Testis (tissue), 3 donors: ENCODE results near the gene SEMA4D. TPM values are rescaled to one million over a fixed set of nuclear protein-coding genes. Genes with fewer than 3 reads are reported as not detected.

Experiments
- DNase-seq: peaks from one replicate; pipeline ENCODE4 v3.0.0-alpha.2; 2019
- H3K27ac ChIP-seq, 2 donors: fragments of 200-600 bp; sonication (generic); one replicate each; pipeline ENCODE4 v1.5.1; 2019
- H3K27me3 ChIP-seq: fragments of 200-600 bp; sonication (generic); one replicate; pipeline ENCODE4 v1.5.1; 2019
- H3K36me3 ChIP-seq: fragments of 200-600 bp; sonication (generic); one replicate; pipeline ENCODE4 v1.5.1; 2017; ENCODE audit warnings: low read depth; ENCODE audit errors: missing control alignments
- H3K4me1 ChIP-seq: fragments of 200-600 bp; sonication (generic); one replicate; pipeline ENCODE4 v1.5.1; 2019
- H3K4me3 ChIP-seq, 2 donors: fragments of 200-600 bp; sonication (generic); one replicate each; pipeline ENCODE4 v1.5.1; 2017 to 2019
- H3K9me3 ChIP-seq: fragments of 200-600 bp; sonication (generic); one replicate; pipeline ENCODE4 v1.5.1; 2017
- POLR2A ChIP-seq: fragments of 450-650 bp; IDR thresholded peaks from one replicate; pipeline ENCODE4 v1.6.1; 2017; ENCODE audit warnings: antibody characterized with exemption, mild to moderate bottlenecking, moderate library complexity
- WGBS, 2 donors: methylation state at CpG; one replicate each; pipeline ENCODE4 v1.1.5; 2018; 5-methylcytosine and 5-hydroxymethylcytosine counted together
- intact Hi-C: fragments of 100-400 bp; cut with DNase I; formaldehyde crosslinking; loops from one replicate; pipeline ENCODE4 v1.15.1; 2023; ENCODE audit warnings: low total_unique reads
- polyA plus RNA-seq: library from polyadenylated mRNA; stranded (reverse); fragments of 350-450 nt; fragmentation: Illumina TruSeq; extraction: RNeasy Lipid Tissue Mini Kit (QIAGEN cat#74804); gene quantifications from one replicate; pipeline ENCODE4 v1.2.3, GENCODE V29; 2014; ENCODE audit warnings: low read depth, low replicate concordance; ENCODE audit not compliant: insufficient read depth
- total RNA-seq, 2 donors: library from RNA; depleted of rRNA; stranded (reverse); fragments of >200 nt; gene quantifications; one replicate each; pipeline ENCODE4 v1.2.3, GENCODE V29; 2016
- TF ChIP-seq, protein P1 (sequence below), 3 experiments: fragments of 450-650 bp in 2 of 3; fragments of 200-600 bp in 1 of 3; sonication (generic) in 1 of 3; IDR thresholded peaks; one replicate each; pipeline ENCODE4 v1.5.1; 2016 to 2019; ENCODE audit warnings: antibody characterized with exemption in 3 of 3, mild to moderate bottlenecking in 2 of 3, moderate library complexity in 1 of 3

The SEMA4D gene
- total and polyA plus RNA-seq, 3 donors from 2014 or later: 26.2 to 53.1 (median 38.7) TPM

DNA sequence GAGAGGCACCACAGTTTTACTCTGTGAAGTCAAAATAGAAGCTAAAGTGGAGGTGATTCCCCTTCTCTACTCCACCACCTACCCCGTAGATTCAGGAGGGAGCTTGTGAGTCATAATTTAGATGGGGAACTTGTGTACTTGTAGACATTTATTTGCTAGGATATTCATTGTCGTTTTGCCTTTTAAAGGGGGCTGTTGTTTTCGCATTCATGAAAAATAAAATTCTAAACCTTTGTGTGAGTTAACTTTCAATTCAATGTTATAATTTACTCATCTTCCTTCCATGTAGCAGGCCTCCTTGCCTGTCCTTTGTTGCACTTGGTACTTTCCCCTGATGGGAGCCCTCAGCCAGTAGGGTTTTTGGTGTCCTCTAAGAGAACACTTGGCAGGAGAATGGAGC lies 157.6 kb downstream of the SEMA4D start:
- Histone ChIP-seq H3K27me3 (no peaks in the 10 kb centered on the region), H3K27ac (no peak overlapping the region), H3K36me3 (no peaks in the 10 kb centered on the region), H3K4me3 (no peak overlapping the region), H3K4me1 (no peaks in the 10 kb centered on the region), H3K9me3 (no peaks in the 10 kb centered on the region)
- WGBS, 2 donors: 95% methylated on average over 3 of the region's 3 CpGs
- no peak for DNase-seq
- TF ChIP-seq, protein P1, sequence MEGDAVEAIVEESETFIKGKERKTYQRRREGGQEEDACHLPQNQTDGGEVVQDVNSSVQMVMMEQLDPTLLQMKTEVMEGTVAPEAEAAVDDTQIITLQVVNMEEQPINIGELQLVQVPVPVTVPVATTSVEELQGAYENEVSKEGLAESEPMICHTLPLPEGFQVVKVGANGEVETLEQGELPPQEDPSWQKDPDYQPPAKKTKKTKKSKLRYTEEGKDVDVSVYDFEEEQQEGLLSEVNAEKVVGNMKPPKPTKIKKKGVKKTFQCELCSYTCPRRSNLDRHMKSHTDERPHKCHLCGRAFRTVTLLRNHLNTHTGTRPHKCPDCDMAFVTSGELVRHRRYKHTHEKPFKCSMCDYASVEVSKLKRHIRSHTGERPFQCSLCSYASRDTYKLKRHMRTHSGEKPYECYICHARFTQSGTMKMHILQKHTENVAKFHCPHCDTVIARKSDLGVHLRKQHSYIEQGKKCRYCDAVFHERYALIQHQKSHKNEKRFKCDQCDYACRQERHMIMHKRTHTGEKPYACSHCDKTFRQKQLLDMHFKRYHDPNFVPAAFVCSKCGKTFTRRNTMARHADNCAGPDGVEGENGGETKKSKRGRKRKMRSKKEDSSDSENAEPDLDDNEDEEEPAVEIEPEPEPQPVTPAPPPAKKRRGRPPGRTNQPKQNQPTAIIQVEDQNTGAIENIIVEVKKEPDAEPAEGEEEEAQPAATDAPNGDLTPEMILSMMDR (IDR thresholded peaks at IDR 0.05): no peak
- TF ChIP-seq POLR2A: no peak
- intact Hi-C loops: no loop called here

GRCh38 chr9:89339807-89340206 lies 158.1 kb downstream of the SEMA4D start:
- no peaks in the 10 kb centered on the region for H3K36me3 ChIP-seq

GRCh38 chr9:89330513-89330912 lies 167.4 kb downstream of the SEMA4D start:
- no peak for TF ChIP-seq POLR2A
- TF ChIP-seq, protein P1 (IDR thresholded peaks at IDR 0.05): no peak
- Histone ChIP-seq H3K4me1 (no peaks in the 10 kb centered on the region), H3K9me3 (no peaks in the 10 kb centered on the region), H3K4me3 (no peak overlapping the region), H3K36me3 (no peaks in the 10 kb centered on the region), H3K27me3 (no peaks in the 10 kb centered on the region), H3K27ac (no peak overlapping the region)
- no peak for DNase-seq
- WGBS, 2 donors: 92 to 96% methylated on average over 7 of the region's 7 CpGs
- intact Hi-C loops: no loop called here

More at GRCh38 chr9:89339807-89340206, 158.1 kb downstream of the SEMA4D start:
- TF ChIP-seq, protein P1 (IDR thresholded peaks at IDR 0.05): no peak
- no peak for TF ChIP-seq POLR2A
- intact Hi-C loops: no loop called here
- no peak for DNase-seq
- Histone ChIP-seq H3K9me3 (no peaks in the 10 kb centered on the region), H3K27ac (no peak overlapping the region), H3K27me3 (no peaks in the 10 kb centered on the region), H3K4me3 (no peak overlapping the region), H3K4me1 (no peaks in the 10 kb centered on the region)
- 92 to 96% methylated on average over 2 of the region's 2 CpGs for WGBS, 2 donors

GRCh38 chr9:89329917-89330316 lies 168.0 kb downstream of the SEMA4D start:
- Histone ChIP-seq H3K27ac (no peak overlapping the region), H3K4me3 (no peak overlapping the region), H3K4me1 (no peaks in the 10 kb centered on the region), H3K36me3 (no peaks in the 10 kb centered on the region), H3K27me3 (no peaks in the 10 kb centered on the region), H3K9me3 (no peaks in the 10 kb centered on the region)
- DNase-seq: no peak
- intact Hi-C loops: loop anchor here (10.0 kb wide), 1 partner anchor 225 kb away; no protein-coding TSS in a partner anchor
- no peak for TF ChIP-seq POLR2A
- TF ChIP-seq, protein P1 (IDR thresholded peaks at IDR 0.05): no peak

GRCh38 chr9:89328064-89328463 lies 169.8 kb downstream of the SEMA4D start:
- Histone ChIP-seq H3K36me3 (no peaks in the 10 kb centered on the region), H3K4me3 (no peak overlapping the region), H3K9me3 (no peaks in the 10 kb centered on the region), H3K4me1 (no peaks in the 10 kb centered on the region), H3K27me3 (no peaks in the 10 kb centered on the region), H3K27ac (no peak overlapping the region)
- intact Hi-C loops: loop anchor here (10.0 kb wide), 1 partner anchor 227 kb away; no protein-coding TSS in a partner anchor
- no peak for DNase-seq
- TF ChIP-seq, protein P1 (IDR thresholded peaks at IDR 0.05): no peak
- no peak for TF ChIP-seq POLR2A
- 93 to 94% methylated on average over 8 of the region's 8 CpGs for WGBS, 2 donors
